Measurements from ENCODE around the gene FZR1. TPM values are rescaled to one million over a fixed set of nuclear protein-coding genes. Genes with fewer than 3 reads are reported as not detected.

The FZR1 gene
- total and polyA plus RNA-seq, 8 donors, result 15.1 to 34.2 (median 20.4) TPM

- WGBS, 2 donors, result 85 to 86% methylated on average over 9 of the region's 9 CpGs
- FAIRE-seq, result no peak
Measured at GRCh38 chr19:3544058-3544376, 37.9 kb downstream of the FZR1 start.

GRCh38 chr19:3544742-3545668, 38.9 kb downstream of the FZR1 start:
- ATAC-seq (peak; percentile 57 to 83 (median 74)), FAIRE-seq (no peak), DNase-seq (peak; percentile 50 to 95 (median 80))
- Histone ChIP-seq H3K9me3 (no peaks in the 10 kb centered on the region), H3K36me3 (no peaks in the 10 kb centered on the region), H3K4me3 (no peak overlapping the region), H3K4me1 (no peaks in the 10 kb centered on the region), H3K27ac (no peak overlapping the region), H3K27me3 (no peaks in the 10 kb centered on the region)
- WGBS, 2 donors, result 64% methylated on average over 27 to 30 of the region's 30 CpGs
- intact Hi-C loops (cut with DNase I), result no loop called here
- TF ChIP-seq CTCF (IDR thresholded peaks at IDR 0.05), result peak; percentile 81 to 95 (median 90)

More at GRCh38 chr19:3544058-3544376, 37.9 kb downstream of the FZR1 start:
- TF ChIP-seq CTCF (IDR thresholded peaks at IDR 0.05), result no peak
- intact Hi-C loops (cut with DNase I), result no loop called here
- Histone ChIP-seq H3K9me3 (no peaks in the 10 kb centered on the region), H3K36me3 (no peaks in the 10 kb centered on the region), H3K27me3 (no peaks in the 10 kb centered on the region), H3K27ac (no peak overlapping the region), H3K4me1 (no peaks in the 10 kb centered on the region), H3K4me3 (no peak overlapping the region)
- DNase-seq (peak in 2 of 6 donors; percentile 33 to 67), ATAC-seq (no peak)

- FAIRE-seq, result no peak
- WGBS, 2 donors, result 75 to 76% methylated on average over 10 of the region's 10 CpGs
- Histone ChIP-seq H3K27me3 (no peaks in the 10 kb centered on the region), H3K36me3 (no peaks in the 10 kb centered on the region), H3K4me3 (no peak overlapping the region), H3K9me3 (no peaks in the 10 kb centered on the region), H3K4me1 (no peaks in the 10 kb centered on the region), H3K27ac (no peak overlapping the region)
- no peak for ATAC-seq
- no peak for DNase-seq
- intact Hi-C loops (cut with DNase I), result no loop called here
- TF ChIP-seq CTCF (IDR thresholded peaks at IDR 0.05), result no peak
Measured at GRCh38 chr19:3545669-3546034, 39.5 kb downstream of the FZR1 start.

- Histone ChIP-seq H3K36me3 (no peaks in the 10 kb centered on the region), H3K4me1 (no peaks in the 10 kb centered on the region), H3K4me3 (no peak overlapping the region), H3K9me3 (no peaks in the 10 kb centered on the region), H3K27me3 (no peaks in the 10 kb centered on the region), H3K27ac (no peak overlapping the region)
- 89 to 93% methylated on average over 23 of the region's 23 CpGs for WGBS, 2 donors
- TF ChIP-seq CTCF (IDR thresholded peaks at IDR 0.05), result no peak
- FAIRE-seq (no peak), ATAC-seq (no peak), DNase-seq (peak in 1 of 6 donors; percentile 75)
- intact Hi-C loops (cut with DNase I), result no loop called here
Measured at GRCh38 chr19:3546119-3546518, 40.0 kb downstream of the FZR1 start.

GRCh38 chr19:3547301-3547731, 41.2 kb downstream of the FZR1 start:
- no peak overlapping the region for H3K27ac ChIP-seq
- H3K27me3 ChIP-seq, result no peaks in the 10 kb centered on the region
- no peaks in the 10 kb centered on the region for H3K4me1 ChIP-seq
- no peaks in the 10 kb centered on the region for H3K36me3 ChIP-seq
- FAIRE-seq, result no peak
- no peak overlapping the region for H3K4me3 ChIP-seq
- intact Hi-C loops (cut with DNase I), result no loop called here
- no peak for ATAC-seq
- 85 to 90% methylated on average over 15 of the region's 15 CpGs for WGBS, 2 donors
- peak in 2 of 4 donors; percentile 10 to 19 for TF ChIP-seq CTCF (IDR thresholded peaks at IDR 0.05)
- DNase-seq, result no peak
- no peaks in the 10 kb centered on the region for H3K9me3 ChIP-seq

Measured in pancreas (tissue), 10 donors.